Mucosa of descending colon (tissue), 3 donors: ENCODE measurements around the gene SPATA18. TPM values are rescaled to one million over a fixed set of nuclear protein-coding genes. Genes with fewer than 3 reads are reported as not detected.
A peak's percentile ranks its signal among the peaks of the same experiment; 100 is the strongest.

ENCODE experiments used
- ATAC-seq: fragments of 200-7000 bp; cut with Tn5 transposase; one replicate; pipeline ENCODE4 v1.9.1; 2020; ENCODE audit warnings: mild to moderate bottlenecking, moderate library complexity
- DNase-seq, 3 donors: peaks; one replicate each; pipeline ENCODE4 v3.0.0-alpha.2; 2020
- H3K36me3 ChIP-seq: fragments of 200-600 bp; one replicate; pipeline ENCODE4 v1.8.0; 2021; ENCODE audit warnings: low read depth, mild to moderate bottlenecking
- H3K4me1 ChIP-seq: fragments of 200-600 bp; one replicate; pipeline ENCODE4 v1.8.0; 2021; ENCODE audit warnings: low read depth, mild to moderate bottlenecking
- H3K4me3 ChIP-seq: fragments of 200-600 bp; one replicate; pipeline ENCODE4 v1.8.0; 2021; ENCODE audit warnings: mild to moderate bottlenecking
- H3K9me3 ChIP-seq: fragments of 200-600 bp; one replicate; pipeline ENCODE4 v1.8.0; 2021; ENCODE audit warnings: mild to moderate bottlenecking
- intact Hi-C, 2 donors: fragments of 100-400 bp; cut with DNase I in 1 of 2; cut with micrococcal nuclease in 1 of 2; formaldehyde crosslinking; loops; one replicate each; pipeline versions ENCODE4 v1.11.0 to v1.11.1; 2022; cut with DNase I, micrococcal nuclease
- total RNA-seq, 3 donors: library from RNA; stranded (reverse); fragmentation: NEBNext Ultra II Directional in 2 of 3; extraction: Animal tissue kit (Norgen Biotek cat#: 25700) in 2 of 3; gene quantifications; one replicate each; pipeline versions ENCODE4 v1.2.1 to v1.2.4, GENCODE V29; 2021 to 2023
- TF ChIP-seq, protein P1 (sequence below): fragments of 200-600 bp; IDR thresholded peaks from one replicate; pipeline ENCODE4 v1.8.0; 2022; ENCODE audit warnings: antibody characterized with exemption, mild to moderate bottlenecking
- donor health status: DM: no; HTN: no; CAD: no; lungs with moderate emphysema.
- donor health status: DM: no; HTN: no; CAD: no.
- donor health status: DM: no; HTN: yes; CAD: no.

Gene SPATA18
- total RNA-seq, 3 donors from 2014 or later = 8.4 to 15.5 (median 8.7) TPM

DNA sequence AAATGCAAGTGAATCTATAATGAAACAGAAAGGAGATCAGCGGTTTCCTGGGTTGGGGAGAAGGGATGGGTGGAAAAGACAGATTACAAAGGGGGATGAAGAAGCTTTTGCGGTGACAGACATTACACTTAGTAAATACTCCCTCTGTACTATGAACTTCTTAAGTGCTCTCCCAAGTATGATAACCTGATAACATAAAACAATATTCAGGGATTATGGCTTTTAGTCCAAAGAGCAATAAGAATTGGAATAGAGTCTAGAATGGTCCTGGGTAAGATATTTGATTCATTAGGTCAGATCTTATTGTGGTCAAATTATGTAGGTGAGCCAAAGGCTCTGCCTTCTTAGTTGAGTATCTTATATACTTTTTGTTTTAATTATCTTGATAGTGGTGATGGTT, 40.1 kb upstream of the SPATA18 start:
- peaks cover 14% of the 10 kb centered on the region for H3K4me1 ChIP-seq

DNA sequence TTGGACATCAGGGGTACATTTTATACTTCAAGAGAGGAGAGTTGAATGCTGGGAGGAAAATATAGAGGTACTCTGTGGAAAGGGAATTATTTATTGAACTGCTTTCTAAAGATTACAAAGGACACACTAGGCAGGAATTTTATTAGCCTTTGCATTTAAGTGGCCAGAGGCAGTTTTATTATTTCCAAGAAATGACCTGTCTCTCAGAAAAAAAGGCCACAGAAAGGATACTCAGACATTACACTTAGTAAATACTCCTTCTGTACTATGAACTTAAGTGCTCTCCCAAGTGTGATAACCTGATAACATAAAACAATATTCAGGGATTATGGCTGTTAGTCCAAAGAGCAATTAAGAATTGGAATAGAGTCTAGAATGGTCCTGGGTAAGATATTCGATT, 38.5 kb upstream of the SPATA18 start:
- Histone ChIP-seq H3K9me3 (no peaks in the 10 kb centered on the region), H3K36me3 (no peaks in the 10 kb centered on the region), H3K4me3 (no peak overlapping the region), H3K4me1 (peaks cover 14% of the 10 kb centered on the region)
- DNase-seq = no peak
- ATAC-seq = peak; percentile 42
- intact Hi-C loops = no loop called here
- TF ChIP-seq, protein P1, sequence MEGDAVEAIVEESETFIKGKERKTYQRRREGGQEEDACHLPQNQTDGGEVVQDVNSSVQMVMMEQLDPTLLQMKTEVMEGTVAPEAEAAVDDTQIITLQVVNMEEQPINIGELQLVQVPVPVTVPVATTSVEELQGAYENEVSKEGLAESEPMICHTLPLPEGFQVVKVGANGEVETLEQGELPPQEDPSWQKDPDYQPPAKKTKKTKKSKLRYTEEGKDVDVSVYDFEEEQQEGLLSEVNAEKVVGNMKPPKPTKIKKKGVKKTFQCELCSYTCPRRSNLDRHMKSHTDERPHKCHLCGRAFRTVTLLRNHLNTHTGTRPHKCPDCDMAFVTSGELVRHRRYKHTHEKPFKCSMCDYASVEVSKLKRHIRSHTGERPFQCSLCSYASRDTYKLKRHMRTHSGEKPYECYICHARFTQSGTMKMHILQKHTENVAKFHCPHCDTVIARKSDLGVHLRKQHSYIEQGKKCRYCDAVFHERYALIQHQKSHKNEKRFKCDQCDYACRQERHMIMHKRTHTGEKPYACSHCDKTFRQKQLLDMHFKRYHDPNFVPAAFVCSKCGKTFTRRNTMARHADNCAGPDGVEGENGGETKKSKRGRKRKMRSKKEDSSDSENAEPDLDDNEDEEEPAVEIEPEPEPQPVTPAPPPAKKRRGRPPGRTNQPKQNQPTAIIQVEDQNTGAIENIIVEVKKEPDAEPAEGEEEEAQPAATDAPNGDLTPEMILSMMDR = no peak

More for the DNA sequence above, 40.1 kb upstream of the SPATA18 start:
- ATAC-seq = peak; percentile 74
- Histone ChIP-seq H3K9me3 (no peaks in the 10 kb centered on the region), H3K4me3 (no peak overlapping the region), H3K36me3 (no peaks in the 10 kb centered on the region)
- DNase-seq = no peak
- TF ChIP-seq, protein P1 = no peak
- intact Hi-C loops = no loop called here

DNA sequence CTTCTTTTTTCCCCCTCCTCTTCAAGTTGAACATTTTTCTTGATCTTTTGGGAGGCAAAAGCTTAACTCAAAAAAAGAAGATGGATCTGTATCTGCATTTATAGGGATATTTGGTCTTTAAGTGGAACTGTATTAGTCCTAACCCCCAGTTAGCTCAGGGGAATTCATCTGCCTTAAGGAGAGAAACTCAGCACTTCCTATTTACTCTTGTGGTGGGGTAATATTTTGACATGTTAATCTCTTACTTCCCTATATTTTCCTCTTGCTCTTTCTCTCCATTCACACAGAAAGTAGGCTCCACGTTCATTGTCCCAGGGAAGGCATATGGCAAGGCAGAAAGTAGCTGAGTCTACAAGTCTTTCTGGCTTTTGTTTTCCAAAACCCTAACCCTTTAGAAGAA, 36.2 kb upstream of the SPATA18 start:
- intact Hi-C loops = loop anchor here in 1 of 2 donors (5.0 kb wide), 1 partner anchor 108 kb away; no protein-coding TSS in a partner anchor
- DNase-seq = no peak
- TF ChIP-seq, protein P1 = no peak

DNA sequence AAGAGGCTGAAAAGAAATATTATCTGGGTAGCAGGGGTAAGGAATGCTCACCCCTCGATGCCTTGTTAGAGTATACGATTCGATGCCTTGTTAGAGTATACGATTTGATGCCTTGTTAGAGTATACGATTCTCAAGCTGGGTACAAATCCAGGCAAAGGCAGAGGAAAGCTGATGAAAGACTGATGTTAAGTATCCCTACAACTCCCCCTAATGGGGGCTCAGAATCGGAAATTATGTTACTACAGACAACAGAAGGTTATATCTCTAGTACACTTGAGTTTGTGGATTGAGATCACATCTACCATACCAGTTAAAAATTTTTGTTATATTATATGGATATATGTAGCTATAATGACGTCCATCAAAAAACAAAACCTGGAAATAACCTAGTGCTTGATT, 35.7 kb upstream of the SPATA18 start:
- DNase-seq = no peak
- Histone ChIP-seq H3K9me3 (no peaks in the 10 kb centered on the region), H3K4me1 (peaks cover 22% of the 10 kb centered on the region), H3K36me3 (no peaks in the 10 kb centered on the region), H3K4me3 (no peak overlapping the region)
- no peak for ATAC-seq
- TF ChIP-seq, protein P1 = no peak
- intact Hi-C loops = loop anchor here in 1 of 2 donors (5.0 kb wide), 1 partner anchor 108 kb away; no protein-coding TSS in a partner anchor

More for the DNA sequence above, 36.2 kb upstream of the SPATA18 start:
- Histone ChIP-seq H3K4me3 (no peak overlapping the region), H3K9me3 (no peaks in the 10 kb centered on the region), H3K4me1 (peaks cover 20% of the 10 kb centered on the region), H3K36me3 (no peaks in the 10 kb centered on the region)
- no peak for ATAC-seq

DNA sequence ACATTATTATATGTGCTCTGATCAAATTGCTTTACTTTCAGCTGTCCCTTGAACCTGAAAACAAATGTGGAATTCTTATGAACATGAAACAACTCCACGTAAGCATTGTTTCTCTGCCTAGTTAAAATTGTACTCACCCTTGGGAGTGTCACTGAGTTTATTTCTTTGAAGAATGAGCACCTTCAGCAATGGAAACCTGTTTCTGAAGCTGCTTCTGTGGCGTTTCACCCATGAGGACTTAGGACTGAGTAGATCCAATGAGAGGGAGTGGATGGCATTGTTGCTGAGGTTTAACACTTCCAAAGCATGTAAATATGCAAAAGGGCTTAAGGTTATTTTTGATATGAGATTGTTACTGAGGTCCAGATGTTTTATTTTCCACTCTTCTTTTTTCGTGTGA, 34.1 kb upstream of the SPATA18 start:
- Histone ChIP-seq H3K4me1 (peaks cover 18% of the 10 kb centered on the region), H3K4me3 (no peak overlapping the region), H3K9me3 (no peaks in the 10 kb centered on the region), H3K36me3 (no peaks in the 10 kb centered on the region)
- intact Hi-C loops = loop anchor here in 1 of 2 donors (5.0 kb wide), 1 partner anchor 110 kb away; no protein-coding TSS in a partner anchor
- DNase-seq (peak in 1 of 3 donors; percentile 39), ATAC-seq (peak; percentile 64)
- TF ChIP-seq, protein P1 = no peak

DNA sequence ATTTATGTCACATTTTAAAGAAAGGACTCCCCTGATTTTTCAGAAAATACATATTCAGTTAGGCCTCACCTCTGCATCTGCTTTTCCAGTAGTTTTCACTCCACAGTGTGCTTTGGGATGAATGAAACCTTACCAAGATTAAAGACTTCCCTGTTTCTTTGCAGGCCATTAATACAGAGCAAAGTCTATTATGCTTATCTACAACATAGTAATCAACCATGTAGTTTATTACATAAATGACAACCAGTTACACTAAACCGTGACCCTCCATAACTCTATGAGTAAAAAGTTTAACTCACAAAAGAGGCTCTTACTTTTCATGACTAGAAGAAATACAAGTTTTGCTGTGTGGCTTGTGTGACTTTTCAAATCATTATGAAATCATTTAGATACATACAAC, 33.3 kb upstream of the SPATA18 start:
- no peak overlapping the region for H3K4me3 ChIP-seq
- H3K9me3 ChIP-seq = no peaks in the 10 kb centered on the region
- H3K4me1 ChIP-seq = peaks cover 10% of the 10 kb centered on the region
- DNase-seq (no peak), ATAC-seq (peak; percentile 71)
- intact Hi-C loops = loop anchor here in 1 of 2 donors (5.0 kb wide), 1 partner anchor 111 kb away; no protein-coding TSS in a partner anchor
- TF ChIP-seq, protein P1 = no peak
- no peaks in the 10 kb centered on the region for H3K36me3 ChIP-seq
